Stimulated activated CD4-positive, alpha-beta T cell treated with anti-CD3 and anti-CD28 coated beads, Interleukin-2, amount 100 ng/mL, for 48 hours (primary cell): ENCODE measurements around the gene TSEN54.
"Not testable (repeated sequence)": the region's sequence is repeated elsewhere in the genome, so short reads cannot be mapped to it uniquely, and the experiment has no call there.

Source experiments
- DNase-seq, 2 donors: peaks; one replicate each; pipeline ENCODE4 v3.0.0-alpha.2; 2020

The TSEN54 gene

GRCh38 chr17:75516255-75516618, at the start of gene TSEN54:
Gene TSEN54 (plus strand): TSS chr17:75516528. CDS start chr17:75516561, 33 bp downstream.
- DNase-seq: peak; percentile 91 to 96

- no peak for DNase-seq
Measured at GRCh38 chr17:75468291-75468754, 48.0 kb upstream of the TSEN54 start.

GRCh38 chr17:75468779-75469373, 47.5 kb upstream of the TSEN54 start:
- DNase-seq: no peak

- DNase-seq: no peak
Measured at GRCh38 chr17:75471207-75471606, 45.1 kb upstream of the TSEN54 start.

- DNase-seq: no peak
Measured at GRCh38 chr17:75472119-75472518, 44.2 kb upstream of the TSEN54 start.

GRCh38 chr17:75473246-75473645, 43.1 kb upstream of the TSEN54 start:
- DNase-seq: no peak

- no peak for DNase-seq
Measured at GRCh38 chr17:75474736-75475135, 41.6 kb upstream of the TSEN54 start.

GRCh38 chr17:75475144-75475835, 41.0 kb upstream of the TSEN54 start:
- no peak for DNase-seq

GRCh38 chr17:75475851-75476250, 40.5 kb upstream of the TSEN54 start:
- no peak for DNase-seq

- no peak for DNase-seq
Measured at GRCh38 chr17:75476271-75476671, 40.1 kb upstream of the TSEN54 start.

- no peak for DNase-seq
Measured at GRCh38 chr17:75476752-75477489, 39.4 kb upstream of the TSEN54 start.

GRCh38 chr17:75477490-75477862, 38.9 kb upstream of the TSEN54 start:
- not testable (repeated sequence) for DNase-seq

GRCh38 chr17:75478508-75478907, 37.8 kb upstream of the TSEN54 start:
- no peak for DNase-seq

GRCh38 chr17:75480281-75480680, 36.0 kb upstream of the TSEN54 start:
- no peak for DNase-seq

GRCh38 chr17:75481194-75482068, 34.9 kb upstream of the TSEN54 start:
- DNase-seq: no peak

- DNase-seq: no peak
Measured at GRCh38 chr17:75482098-75482942, 34.0 kb upstream of the TSEN54 start.

- DNase-seq: no peak
Measured at GRCh38 chr17:75485688-75486087, 30.6 kb upstream of the TSEN54 start.

- DNase-seq: no peak
Measured at GRCh38 chr17:75486151-75486550, 30.2 kb upstream of the TSEN54 start.

- DNase-seq: no peak
Measured at GRCh38 chr17:75486951-75487350, 29.4 kb upstream of the TSEN54 start.

GRCh38 chr17:75487351-75488070, 28.8 kb upstream of the TSEN54 start:
- peak; percentile 5 to 15 for DNase-seq
